ENCODE measurements around the gene EHBP1.

DNA sequence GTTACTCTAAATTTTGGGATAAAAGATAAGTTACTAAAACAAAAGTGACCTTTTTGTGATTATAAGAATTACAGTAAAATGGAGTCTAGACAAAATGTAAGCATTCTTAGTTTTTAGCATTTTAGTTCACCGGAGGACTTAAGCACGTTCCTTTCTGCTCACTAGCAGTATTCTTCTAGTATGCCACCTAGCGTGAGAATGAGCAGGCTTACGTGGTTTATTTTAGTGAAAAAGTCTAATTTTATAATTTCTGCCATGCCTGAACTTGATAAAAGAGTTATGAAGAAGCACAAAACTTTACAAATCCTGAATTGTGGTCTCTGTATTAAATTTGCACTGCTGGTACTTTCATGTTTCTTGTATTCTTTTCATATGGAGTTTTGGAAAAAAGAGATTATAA is 332.5 kb downstream of the EHBP1 start:
- TF ChIP-seq YY1 (IDR thresholded peaks at IDR 0.05; ENCODE audit: insufficient read depth, insufficient read length): no peak
- TF ChIP-seq ZNF274 (IDR thresholded peaks at IDR 0.05; ENCODE audit: low read depth, low read length): no peak
- no peak for TF ChIP-seq SUZ12 (IDR thresholded peaks at IDR 0.05; ENCODE audit: extremely low read depth, insufficient read depth, insufficient read length)
